Adipocyte (in vitro differentiated cells): ENCODE measurements around the gene LONP1.

Source experiments
- DNase-seq: peaks from one replicate; pipeline ENCODE4 v3.0.0-alpha.2; 2015; ENCODE audit warnings: low read depth
- H3K27me3 ChIP-seq: replicated peaks from 2 replicates; pipeline ENCODE4 v1.7.0; 2013; ENCODE audit warnings: mild to moderate bottlenecking, low read length, moderate library complexity; ENCODE audit not compliant: control insufficient read depth, insufficient read depth
- H3K36me3 ChIP-seq: 2 replicates; pipeline ENCODE4 v1.7.0; 2013; ENCODE audit warnings: low read length, mild to moderate bottlenecking, moderate library complexity; ENCODE audit not compliant: control insufficient read depth, insufficient read depth, severe bottlenecking
- H3K4me1 ChIP-seq: 2 replicates; pipeline ENCODE4 v1.7.0; 2013; ENCODE audit warnings: mild to moderate bottlenecking, low read length, moderate library complexity; ENCODE audit not compliant: control insufficient read depth, insufficient read depth
- H3K4me3 ChIP-seq: 2 replicates; pipeline ENCODE4 v1.7.0; 2013; ENCODE audit warnings: mild to moderate bottlenecking, low read length, moderate library complexity
- H3K9ac ChIP-seq: 2 replicates; pipeline ENCODE4 v1.7.0; 2013; ENCODE audit warnings: mild to moderate bottlenecking, low read length, moderate library complexity
- H3K9me3 ChIP-seq: 2 replicates; pipeline ENCODE4 v1.7.0; 2013; ENCODE audit warnings: mild to moderate bottlenecking, low read length, moderate library complexity; ENCODE audit not compliant: control insufficient read depth

LONP1 gene

DNA sequence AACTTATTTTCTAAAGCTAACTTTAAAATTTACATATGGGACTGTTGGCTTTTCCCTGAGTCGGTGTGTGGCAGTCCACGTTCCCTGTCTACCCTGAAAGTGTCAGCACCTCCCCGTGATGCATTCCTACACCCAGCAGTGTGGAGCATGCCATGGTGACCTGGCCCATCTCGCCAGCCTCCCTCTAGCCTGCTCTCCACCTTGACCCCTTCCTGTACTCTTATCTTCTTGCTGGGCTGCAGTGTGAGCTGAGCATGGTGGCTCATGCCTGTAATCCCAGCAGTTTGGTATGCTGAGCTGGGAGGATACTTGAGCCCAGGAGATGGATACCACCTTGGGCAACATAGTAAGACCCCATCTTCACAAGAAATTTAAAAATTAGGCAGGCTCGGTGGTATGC, 65.0 kb downstream of the LONP1 start:
- peaks cover 84% of the 10 kb centered on the region for H3K36me3 ChIP-seq
- DNase-seq: no peak
- no peaks in the 10 kb centered on the region for H3K9me3 ChIP-seq
- H3K4me3 ChIP-seq: no peak overlapping the region
- H3K9ac ChIP-seq: no peak overlapping the region
- H3K27me3 ChIP-seq: no peaks in the 10 kb centered on the region
- H3K4me1 ChIP-seq: no peaks in the 10 kb centered on the region

DNA sequence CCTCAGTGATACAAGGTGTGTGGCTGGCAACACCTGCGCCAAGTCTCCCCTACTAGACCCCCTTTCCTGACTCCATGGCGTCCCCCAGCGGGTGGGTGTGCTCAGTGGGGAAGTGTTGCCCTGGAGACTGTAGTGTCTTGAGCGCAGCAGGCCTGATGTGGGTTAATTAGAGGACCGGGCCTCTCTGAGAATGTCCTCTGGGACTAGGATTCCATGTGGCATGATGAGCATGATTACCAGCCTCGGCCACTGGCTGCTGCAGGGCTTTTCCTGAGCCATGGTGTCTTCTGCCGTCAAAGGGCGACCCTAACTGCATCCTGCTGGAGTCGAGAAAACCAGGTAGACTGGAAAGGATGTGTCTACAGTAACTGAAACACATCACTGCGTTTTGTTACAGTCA, 67.7 kb downstream of the LONP1 start:
- Histone ChIP-seq H3K4me1 (no peaks in the 10 kb centered on the region), H3K36me3 (peaks cover 84% of the 10 kb centered on the region)
- DNase-seq: no peak

DNA sequence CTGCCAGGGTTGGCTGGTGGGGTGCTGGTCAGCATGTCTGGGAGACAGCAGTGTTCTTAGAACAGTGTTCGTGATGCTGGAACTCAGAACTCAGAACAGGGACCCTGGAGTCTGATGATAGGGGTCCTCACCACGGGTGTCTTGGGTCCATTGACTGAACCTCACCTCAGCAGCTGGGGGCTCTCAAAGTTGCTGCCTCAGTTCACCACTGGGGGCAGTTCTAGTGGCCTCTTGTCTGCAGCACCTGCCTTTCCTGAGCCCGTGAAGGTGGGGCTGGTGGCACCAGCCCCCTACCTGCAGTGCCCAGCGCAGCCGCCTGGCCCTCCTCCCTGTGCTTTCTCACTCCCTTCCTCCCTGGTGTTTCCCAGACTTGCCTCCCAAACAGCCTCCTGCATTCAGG, 68.6 kb downstream of the LONP1 start:
- Histone ChIP-seq H3K27me3 (no peaks in the 10 kb centered on the region), H3K36me3 (peaks cover 89% of the 10 kb centered on the region), H3K9me3 (no peaks in the 10 kb centered on the region), H3K9ac (no peak overlapping the region), H3K4me3 (no peak overlapping the region), H3K4me1 (no peaks in the 10 kb centered on the region)
- no peak for DNase-seq

More for the DNA sequence above, 67.7 kb downstream of the LONP1 start:
- Histone ChIP-seq H3K4me3 (no peak overlapping the region), H3K27me3 (no peaks in the 10 kb centered on the region), H3K9ac (no peak overlapping the region), H3K9me3 (no peaks in the 10 kb centered on the region)

DNA sequence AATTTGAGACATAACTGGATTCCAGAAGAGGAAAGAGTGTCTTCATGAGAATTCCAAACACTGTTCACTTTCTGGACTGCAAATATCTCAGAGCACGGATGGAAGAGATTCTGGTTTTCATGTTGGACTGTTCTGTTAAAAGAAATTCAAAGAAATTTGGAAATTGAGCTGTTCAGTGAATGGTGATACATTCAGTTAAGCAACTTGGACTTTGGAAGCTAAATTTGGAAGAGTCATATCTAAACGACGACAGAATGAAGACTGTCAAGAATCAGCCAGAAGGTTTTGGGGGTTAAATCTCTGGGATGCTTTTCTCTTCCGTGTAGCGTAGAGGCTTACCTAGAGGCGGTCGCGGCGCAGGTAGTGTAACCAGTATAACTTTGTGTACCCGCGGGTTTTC, 71.5 kb downstream of the LONP1 start:
- Histone ChIP-seq H3K4me3 (no peak overlapping the region), H3K4me1 (peaks cover 4% of the 10 kb centered on the region), H3K9ac (no peak overlapping the region), H3K9me3 (no peaks in the 10 kb centered on the region), H3K27me3 (no peaks in the 10 kb centered on the region), H3K36me3 (peaks cover 92% of the 10 kb centered on the region)
- no peak for DNase-seq

DNA sequence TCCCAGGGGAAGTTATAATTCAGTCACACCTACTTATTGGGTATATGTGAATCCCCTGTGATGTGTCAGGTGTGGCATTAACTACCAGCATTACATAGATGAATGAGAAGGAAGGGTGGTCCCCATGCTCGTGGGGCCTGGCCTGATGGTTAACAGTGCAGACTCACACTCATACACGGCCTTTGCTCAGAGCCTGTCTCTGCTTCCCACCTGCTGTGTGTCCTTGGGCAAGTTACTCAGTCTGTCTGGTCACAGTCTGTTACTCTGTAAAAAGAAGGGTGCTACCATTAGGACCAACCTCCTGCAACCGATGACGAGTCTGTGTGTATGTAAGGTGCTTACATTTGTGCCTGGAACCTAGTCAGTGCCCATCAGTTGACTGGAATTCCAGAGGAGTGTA, 73.2 kb downstream of the LONP1 start:
- peaks cover 90% of the 10 kb centered on the region for H3K36me3 ChIP-seq
- no peaks in the 10 kb centered on the region for H3K9me3 ChIP-seq
- no peak for DNase-seq

DNA sequence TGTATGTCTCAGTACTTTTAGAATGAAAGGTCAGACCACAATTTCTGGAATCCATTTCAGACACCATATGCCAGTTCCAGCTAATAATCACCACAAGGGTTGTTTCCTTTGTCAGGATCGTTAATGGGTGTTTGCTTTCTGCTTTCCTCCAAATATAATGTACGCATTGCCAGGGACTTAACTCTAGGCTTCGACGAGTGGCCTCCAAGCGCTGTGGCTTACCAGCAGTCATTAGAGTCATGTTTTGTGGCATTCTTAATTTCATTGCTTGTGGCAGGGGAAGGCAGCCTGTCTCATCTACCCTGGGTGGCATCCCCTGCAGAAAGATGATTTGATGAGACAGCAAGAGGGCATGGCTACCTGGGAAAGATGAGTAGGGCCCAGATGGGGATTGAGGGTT, 74.5 kb downstream of the LONP1 start:
- no peak overlapping the region for H3K9ac ChIP-seq
- peaks cover 83% of the 10 kb centered on the region for H3K36me3 ChIP-seq
- H3K4me1 ChIP-seq: peaks cover 9% of the 10 kb centered on the region
- H3K9me3 ChIP-seq: no peaks in the 10 kb centered on the region
- no peak for DNase-seq
- no peaks in the 10 kb centered on the region for H3K27me3 ChIP-seq
- H3K4me3 ChIP-seq: no peak overlapping the region

More for the DNA sequence above, 73.2 kb downstream of the LONP1 start:
- no peak overlapping the region for H3K4me3 ChIP-seq
- no peaks in the 10 kb centered on the region for H3K27me3 ChIP-seq
- H3K9ac ChIP-seq: no peak overlapping the region
- H3K4me1 ChIP-seq: peaks cover 9% of the 10 kb centered on the region

DNA sequence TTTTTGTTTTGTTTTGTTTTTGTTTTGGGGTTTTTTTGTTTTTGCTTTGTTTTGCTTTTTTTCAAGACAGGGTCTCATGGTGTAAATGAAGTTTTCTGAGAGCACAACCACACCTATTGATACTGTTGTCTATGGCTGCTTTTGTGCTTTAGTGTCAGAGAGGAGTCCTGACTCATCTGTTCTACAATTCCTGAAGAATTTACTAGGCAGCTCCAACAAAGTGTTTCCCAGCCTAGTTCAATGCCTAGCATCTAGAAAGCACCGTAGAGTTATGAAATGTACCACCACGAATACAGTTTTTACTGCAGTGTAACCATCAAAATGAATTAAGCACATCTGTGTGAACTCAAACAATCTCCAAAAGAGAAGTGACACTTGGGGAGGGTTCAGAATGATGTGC, 75.9 kb downstream of the LONP1 start:
- peak; percentile 22 for DNase-seq
- no peak overlapping the region for H3K9ac ChIP-seq
- H3K9me3 ChIP-seq: no peaks in the 10 kb centered on the region
- no peaks in the 10 kb centered on the region for H3K27me3 ChIP-seq
- H3K4me3 ChIP-seq: no peak overlapping the region
- peaks cover 12% of the 10 kb centered on the region for H3K4me1 ChIP-seq
- H3K36me3 ChIP-seq: peaks cover 73% of the 10 kb centered on the region

DNA sequence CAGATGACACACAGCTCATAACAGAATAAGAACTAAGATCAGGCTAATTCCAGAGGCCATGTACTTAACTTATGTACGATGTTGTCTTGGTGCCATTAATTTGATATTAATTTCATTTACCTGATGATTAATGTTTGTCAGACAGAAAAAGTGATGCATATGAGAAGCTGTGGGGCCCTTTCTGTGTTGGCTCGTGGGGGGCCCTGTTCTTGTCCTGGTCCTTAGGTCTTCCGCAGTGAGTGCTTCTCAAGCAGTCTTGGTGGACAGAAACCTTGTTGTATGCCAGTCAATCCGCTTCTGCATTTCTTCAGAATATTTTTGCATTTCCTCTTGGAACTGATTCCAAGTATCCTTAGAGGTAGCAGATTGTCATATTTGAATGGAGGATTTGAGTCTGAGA, 76.9 kb downstream of the LONP1 start:
- H3K27me3 ChIP-seq: no peaks in the 10 kb centered on the region
- H3K36me3 ChIP-seq: peaks cover 67% of the 10 kb centered on the region
- no peaks in the 10 kb centered on the region for H3K9me3 ChIP-seq
- DNase-seq: no peak
- H3K9ac ChIP-seq: no peak overlapping the region
- no peak overlapping the region for H3K4me3 ChIP-seq
- peaks cover 21% of the 10 kb centered on the region for H3K4me1 ChIP-seq

DNA sequence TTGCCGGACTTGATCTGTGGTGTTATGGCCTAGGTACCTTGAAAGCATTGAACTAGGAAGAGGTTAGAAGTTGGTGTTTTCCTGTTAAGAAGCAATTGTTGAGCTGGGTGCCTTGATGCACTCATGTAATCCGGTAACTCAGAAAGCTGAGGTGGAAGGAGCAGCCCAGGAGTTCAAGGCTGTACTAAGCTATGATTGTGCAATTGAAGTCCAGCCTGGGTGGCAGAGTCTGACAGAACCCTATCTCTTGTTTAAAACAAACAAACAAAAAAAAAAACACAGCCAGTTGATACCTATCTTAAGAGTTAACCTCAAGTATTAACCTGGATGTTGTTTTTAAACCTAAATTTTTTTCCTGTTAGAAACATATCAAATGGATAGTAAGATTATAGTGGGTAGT, 77.7 kb downstream of the LONP1 start:
- H3K36me3 ChIP-seq: peaks cover 58% of the 10 kb centered on the region
- no peaks in the 10 kb centered on the region for H3K9me3 ChIP-seq
- peak; percentile 25 for DNase-seq
- H3K9ac ChIP-seq: no peak overlapping the region
- peaks cover 28% of the 10 kb centered on the region for H3K4me1 ChIP-seq
- no peak overlapping the region for H3K4me3 ChIP-seq
- H3K27me3 ChIP-seq: no peaks in the 10 kb centered on the region
